ENCODE measurements around the gene GALNTL6. TPM values are rescaled to one million over a fixed set of nuclear protein-coding genes. Genes with fewer than 3 reads are reported as not detected.

GALNTL6 gene
- total and polyA plus RNA-seq, 8 donors = 0.13 to 0.41 (median 0.21) TPM; not detected in 4

GRCh38 chr4:173044340-173044739 lies 1231.1 kb downstream of the GALNTL6 start:
- Histone ChIP-seq H3K4me1 (peaks cover 2 to 18% (median 16%) of the 10 kb centered on the region in 3 donors), H3K4me3 (no peak overlapping the region), H3K9me3 (no peaks in the 10 kb centered on the region), H3K36me3 (no peaks in the 10 kb centered on the region), H3K27ac (no peak overlapping the region), H3K27me3 (no peaks in the 10 kb centered on the region)
- intact Hi-C loops (cut with DNase I) = no loop called here
- peak; percentile 99 for FAIRE-seq
- ATAC-seq = no peak
- TF ChIP-seq CTCF (IDR thresholded peaks at IDR 0.05) = no peak
- 91 to 94% methylated on average over 1 of the region's 1 CpG for WGBS, 2 donors
- no peak for DNase-seq

GRCh38 chr4:173045571-173045970 lies 1232.4 kb downstream of the GALNTL6 start:
- Histone ChIP-seq H3K9me3 (no peaks in the 10 kb centered on the region), H3K4me3 (no peak overlapping the region), H3K36me3 (no peaks in the 10 kb centered on the region), H3K27ac (no peak overlapping the region), H3K27me3 (no peaks in the 10 kb centered on the region), H3K4me1 (peaks cover 0 to 8% (median 5%) of the 10 kb centered on the region in 3 donors)
- no peak for TF ChIP-seq CTCF (IDR thresholded peaks at IDR 0.05)
- 43 to 55% methylated on average over 1 of the region's 1 CpG for WGBS, 2 donors
- DNase-seq = no peak
- intact Hi-C loops (cut with DNase I) = no loop called here
- no peak for ATAC-seq
- no peak for FAIRE-seq

GRCh38 chr4:173046144-173046543 lies 1232.9 kb downstream of the GALNTL6 start:
- Histone ChIP-seq H3K4me3 (no peak overlapping the region), H3K9me3 (no peaks in the 10 kb centered on the region), H3K27me3 (no peaks in the 10 kb centered on the region), H3K27ac (no peak overlapping the region), H3K36me3 (no peaks in the 10 kb centered on the region), H3K4me1 (peaks cover 0 to 2% (median 0%) of the 10 kb centered on the region in 3 donors)
- no peak for DNase-seq
- 100% methylated on average over 1 to 2 of the region's 2 CpGs for WGBS, 2 donors
- no peak for TF ChIP-seq CTCF (IDR thresholded peaks at IDR 0.05)
- intact Hi-C loops (cut with DNase I) = no loop called here
- ATAC-seq = no peak
- FAIRE-seq = no peak

GRCh38 chr4:173046818-173047217 lies 1233.6 kb downstream of the GALNTL6 start:
- H3K27ac ChIP-seq = no peak overlapping the region
- H3K27me3 ChIP-seq = no peaks in the 10 kb centered on the region
- H3K9me3 ChIP-seq = no peaks in the 10 kb centered on the region
- intact Hi-C loops (cut with DNase I) = no loop called here
- ATAC-seq = no peak
- H3K4me3 ChIP-seq = no peak overlapping the region
- no peak for FAIRE-seq
- no peaks in the 10 kb centered on the region for H3K4me1 ChIP-seq
- TF ChIP-seq CTCF (IDR thresholded peaks at IDR 0.05) = no peak
- WGBS, 2 donors = 64 to 72% methylated on average over 5 of the region's 5 CpGs
- DNase-seq = no peak
- H3K36me3 ChIP-seq = no peaks in the 10 kb centered on the region

GRCh38 chr4:173051232-173051631 lies 1238.0 kb downstream of the GALNTL6 start:
- intact Hi-C loops (cut with DNase I) = no loop called here
- no peak for TF ChIP-seq CTCF (IDR thresholded peaks at IDR 0.05)
- FAIRE-seq = no peak
- peaks cover 0 to 2% (median 0%) of the 10 kb centered on the region in 3 donors for H3K4me1 ChIP-seq
- H3K9me3 ChIP-seq = no peaks in the 10 kb centered on the region
- no peak for DNase-seq
- WGBS, 2 donors = 88% methylated on average over 2 of the region's 2 CpGs
- no peaks in the 10 kb centered on the region for H3K27me3 ChIP-seq
- H3K27ac ChIP-seq = no peak overlapping the region
- ATAC-seq = no peak
- H3K36me3 ChIP-seq = no peaks in the 10 kb centered on the region
- no peak overlapping the region for H3K4me3 ChIP-seq

Measured in pancreas (tissue), 10 donors.